K562 (cell line): ENCODE measurements around the gene PRL.

ENCODE experiments used
- FOXP4 ChIP-seq: sonication (generic); formaldehyde crosslinking; IDR thresholded peaks from 2 replicates; pipeline ENCODE4 v1.8.0; 2022; ENCODE audit warnings: mild to moderate bottlenecking, missing genetic modification reagents, borderline replicate concordance
- ZMIZ1 ChIP-seq, 2 experiments: fragments of 150-350 bp in 1 of 2; IDR thresholded peaks; 2 replicates each; pipeline ENCODE4 v1.6.1; 2012 to 2016; ENCODE audit warnings: low read depth in 2 of 2, low read length in 2 of 2, mild to moderate bottlenecking in 1 of 2, moderate library complexity in 1 of 2
- ZNF57 ChIP-seq: fragments of 450-650 bp; formaldehyde crosslinking; IDR thresholded peaks from 2 replicates; pipeline ENCODE4 v1.4.0; 2020; ENCODE audit warnings: mild to moderate bottlenecking, moderate library complexity
- TF ChIP-seq, protein P1 (sequence below), 3 experiments: IDR thresholded peaks in 2 of 3; conservative IDR thresholded peaks in 1 of 3; 2 replicates each; pipeline ENCODE4 v1.5.1; 2011 to 2012; ENCODE audit warnings: low read length in 3 of 3, mild to moderate bottlenecking in 3 of 3, control low read depth in 2 of 3, improper control_type of control experiment in 1 of 3, inconsistent platforms in 1 of 3, low read depth in 1 of 3, mixed read lengths in 1 of 3, moderate library complexity in 1 of 3; ENCODE audit not compliant: insufficient read depth in 2 of 3

GRCh38 chr6:22284666-22285065 lies 12.2 kb downstream of the PRL start:
- TF ChIP-seq ZNF57 = no peak
- TF ChIP-seq ZMIZ1 (IDR thresholded peaks at IDR 0.05; ENCODE audit: low read depth in 2 of 2, low read length in 2 of 2) = no peak
- TF ChIP-seq, protein P1, sequence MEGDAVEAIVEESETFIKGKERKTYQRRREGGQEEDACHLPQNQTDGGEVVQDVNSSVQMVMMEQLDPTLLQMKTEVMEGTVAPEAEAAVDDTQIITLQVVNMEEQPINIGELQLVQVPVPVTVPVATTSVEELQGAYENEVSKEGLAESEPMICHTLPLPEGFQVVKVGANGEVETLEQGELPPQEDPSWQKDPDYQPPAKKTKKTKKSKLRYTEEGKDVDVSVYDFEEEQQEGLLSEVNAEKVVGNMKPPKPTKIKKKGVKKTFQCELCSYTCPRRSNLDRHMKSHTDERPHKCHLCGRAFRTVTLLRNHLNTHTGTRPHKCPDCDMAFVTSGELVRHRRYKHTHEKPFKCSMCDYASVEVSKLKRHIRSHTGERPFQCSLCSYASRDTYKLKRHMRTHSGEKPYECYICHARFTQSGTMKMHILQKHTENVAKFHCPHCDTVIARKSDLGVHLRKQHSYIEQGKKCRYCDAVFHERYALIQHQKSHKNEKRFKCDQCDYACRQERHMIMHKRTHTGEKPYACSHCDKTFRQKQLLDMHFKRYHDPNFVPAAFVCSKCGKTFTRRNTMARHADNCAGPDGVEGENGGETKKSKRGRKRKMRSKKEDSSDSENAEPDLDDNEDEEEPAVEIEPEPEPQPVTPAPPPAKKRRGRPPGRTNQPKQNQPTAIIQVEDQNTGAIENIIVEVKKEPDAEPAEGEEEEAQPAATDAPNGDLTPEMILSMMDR (IDR thresholded peaks at IDR 0.05 in 2 of 3, conservative IDR thresholded peaks at IDR 0.05 in 1 of 3; ENCODE audit: insufficient read depth in 2 of 3, low read depth in 1 of 3, low read length in 3 of 3) = no peak
- TF ChIP-seq FOXP4 (CRISPR knock-in tag) = no peak
